ENCODE data around the gene ZBTB5.
"Not testable (repeated sequence)": the region's sequence is repeated elsewhere in the genome, so short reads cannot be mapped to it uniquely, and the experiment has no call there.

ZBTB5 gene, protein sequence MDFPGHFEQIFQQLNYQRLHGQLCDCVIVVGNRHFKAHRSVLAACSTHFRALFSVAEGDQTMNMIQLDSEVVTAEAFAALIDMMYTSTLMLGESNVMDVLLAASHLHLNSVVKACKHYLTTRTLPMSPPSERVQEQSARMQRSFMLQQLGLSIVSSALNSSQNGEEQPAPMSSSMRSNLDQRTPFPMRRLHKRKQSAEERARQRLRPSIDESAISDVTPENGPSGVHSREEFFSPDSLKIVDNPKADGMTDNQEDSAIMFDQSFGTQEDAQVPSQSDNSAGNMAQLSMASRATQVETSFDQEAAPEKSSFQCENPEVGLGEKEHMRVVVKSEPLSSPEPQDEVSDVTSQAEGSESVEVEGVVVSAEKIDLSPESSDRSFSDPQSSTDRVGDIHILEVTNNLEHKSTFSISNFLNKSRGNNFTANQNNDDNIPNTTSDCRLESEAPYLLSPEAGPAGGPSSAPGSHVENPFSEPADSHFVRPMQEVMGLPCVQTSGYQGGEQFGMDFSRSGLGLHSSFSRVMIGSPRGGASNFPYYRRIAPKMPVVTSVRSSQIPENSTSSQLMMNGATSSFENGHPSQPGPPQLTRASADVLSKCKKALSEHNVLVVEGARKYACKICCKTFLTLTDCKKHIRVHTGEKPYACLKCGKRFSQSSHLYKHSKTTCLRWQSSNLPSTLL

DNA sequence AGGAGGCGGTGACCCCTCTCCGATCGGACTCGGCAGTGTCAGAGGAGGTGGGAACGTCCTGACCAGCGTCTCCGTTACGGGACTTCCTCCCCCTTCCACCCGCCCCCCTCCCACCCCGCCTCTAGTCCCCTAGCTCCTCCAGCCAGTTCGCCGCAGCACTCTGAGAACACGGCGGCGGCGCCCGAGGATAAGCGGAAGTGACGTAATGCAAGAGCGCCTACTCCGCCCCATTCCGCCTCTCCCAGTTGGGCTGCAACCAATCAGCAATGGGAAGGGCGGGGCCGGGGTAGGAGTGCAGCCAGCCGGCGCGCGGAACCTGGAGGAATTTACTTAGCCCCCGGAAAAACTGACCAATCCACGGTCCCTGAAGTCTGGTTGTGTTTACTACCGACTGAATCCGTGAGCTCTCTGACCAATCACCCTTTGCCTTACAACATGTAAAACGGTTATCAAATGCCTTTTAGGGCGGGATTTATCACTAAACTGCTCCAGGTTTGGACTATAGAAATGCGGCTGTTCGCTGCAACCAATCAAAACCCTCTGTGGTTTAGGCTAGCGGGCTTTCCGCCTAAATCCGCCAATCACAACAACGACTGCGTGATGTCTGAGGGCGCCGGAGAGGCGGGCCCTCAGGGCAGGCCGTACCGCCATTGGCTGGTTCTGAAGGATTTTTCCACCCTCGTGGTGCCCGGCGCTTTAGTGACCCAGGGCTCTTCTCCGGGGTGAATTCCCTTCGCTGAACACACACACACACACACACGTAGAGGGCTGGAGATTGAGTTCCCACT is at the start of gene ZBTB5:
Gene ZBTB5 (minus strand): TSS at position 202 of the 788 bp plus-strand sequence. CDS start 22,899 bp downstream, outside the sequence.
- Mint-ChIP-seq H3K4me1 (ENCODE audit: low read depth) (peaks cover 49% of the 10 kb centered on the region), H3K36me3 (ENCODE audit: low read depth) (peaks cover 14% of the 10 kb centered on the region), H3K9me3 (no peaks in the 10 kb centered on the region), H3K27me3 (no peaks in the 10 kb centered on the region), H3K4me3 (peak within 1 kb of the TSS; percentile 93), H3K27ac (peak within 1 kb of the TSS; percentile 97)

GRCh38 chr9:37514999-37515398 is 49.7 kb upstream of the ZBTB5 start:
- Mint-ChIP-seq H3K9me3 (no peaks in the 10 kb centered on the region), H3K36me3 (ENCODE audit: low read depth) (peaks cover 4% of the 10 kb centered on the region), H3K4me1 (ENCODE audit: low read depth) (no peaks in the 10 kb centered on the region), H3K27me3 (no peaks in the 10 kb centered on the region), H3K27ac (no peak overlapping the region), H3K4me3 (no peak overlapping the region)

- not testable (repeated sequence) for H3K4me1 Mint-ChIP-seq (ENCODE audit: low read depth); H3K27me3 Mint-ChIP-seq; H3K9me3 Mint-ChIP-seq; H3K27ac Mint-ChIP-seq; H3K4me3 Mint-ChIP-seq; H3K36me3 Mint-ChIP-seq (ENCODE audit: low read depth)
Observed at GRCh38 chr9:37514415-37514814, 49.2 kb upstream of the ZBTB5 start.

DNA sequence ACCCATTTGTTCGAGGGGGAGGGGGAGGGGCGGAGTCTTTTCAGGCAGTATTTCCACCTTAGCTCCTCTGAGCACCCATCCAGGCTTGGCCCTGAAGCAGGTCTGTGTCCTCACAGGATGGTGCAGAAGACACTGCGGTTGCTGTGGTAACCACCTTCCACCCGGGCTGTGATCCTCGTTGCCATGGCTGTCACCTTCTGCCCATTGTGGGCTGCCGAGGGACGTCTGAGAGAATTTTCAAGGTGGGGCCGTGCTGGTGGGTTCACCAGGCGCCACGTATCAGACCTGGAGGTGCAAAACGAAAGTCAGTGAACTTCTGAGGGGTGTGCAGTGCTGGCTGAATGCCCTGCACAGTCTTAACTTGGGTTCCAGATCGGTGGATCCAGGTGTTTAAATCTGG is 47.2 kb upstream of the ZBTB5 start:
- H3K4me3 Mint-ChIP-seq = no peak overlapping the region
- H3K9me3 Mint-ChIP-seq = no peaks in the 10 kb centered on the region
- peaks cover 5% of the 10 kb centered on the region for H3K36me3 Mint-ChIP-seq (ENCODE audit: low read depth)
- H3K27ac Mint-ChIP-seq = no peak overlapping the region
- peaks cover 1% of the 10 kb centered on the region for H3K4me1 Mint-ChIP-seq (ENCODE audit: low read depth)
- H3K27me3 Mint-ChIP-seq = no peaks in the 10 kb centered on the region

GRCh38 chr9:37511016-37512010 is 46.1 kb upstream of the ZBTB5 start:
- Mint-ChIP-seq H3K9me3 (no peaks in the 10 kb centered on the region), H3K27ac (no peak overlapping the region), H3K4me3 (no peak overlapping the region)

GRCh38 chr9:37510053-37510452 is 44.8 kb upstream of the ZBTB5 start:
- H3K36me3 Mint-ChIP-seq (ENCODE audit: low read depth) = peaks cover 27% of the 10 kb centered on the region
- not testable (repeated sequence) for H3K27ac Mint-ChIP-seq; H3K4me3 Mint-ChIP-seq; H3K9me3 Mint-ChIP-seq; H3K4me1 Mint-ChIP-seq (ENCODE audit: low read depth); H3K27me3 Mint-ChIP-seq

More at GRCh38 chr9:37511016-37512010, 46.1 kb upstream of the ZBTB5 start:
- Mint-ChIP-seq H3K27me3 (no peaks in the 10 kb centered on the region), H3K36me3 (ENCODE audit: low read depth) (peaks cover 17% of the 10 kb centered on the region), H3K4me1 (ENCODE audit: low read depth) (peaks cover 9% of the 10 kb centered on the region)

- H3K9me3 Mint-ChIP-seq = no peaks in the 10 kb centered on the region
- peaks cover 9% of the 10 kb centered on the region for H3K4me1 Mint-ChIP-seq (ENCODE audit: low read depth)
- no peak overlapping the region for H3K27ac Mint-ChIP-seq
- no peaks in the 10 kb centered on the region for H3K27me3 Mint-ChIP-seq
- peaks cover 27% of the 10 kb centered on the region for H3K36me3 Mint-ChIP-seq (ENCODE audit: low read depth)
- no peak overlapping the region for H3K4me3 Mint-ChIP-seq
Observed at GRCh38 chr9:37509536-37509935, 44.3 kb upstream of the ZBTB5 start.

DNA sequence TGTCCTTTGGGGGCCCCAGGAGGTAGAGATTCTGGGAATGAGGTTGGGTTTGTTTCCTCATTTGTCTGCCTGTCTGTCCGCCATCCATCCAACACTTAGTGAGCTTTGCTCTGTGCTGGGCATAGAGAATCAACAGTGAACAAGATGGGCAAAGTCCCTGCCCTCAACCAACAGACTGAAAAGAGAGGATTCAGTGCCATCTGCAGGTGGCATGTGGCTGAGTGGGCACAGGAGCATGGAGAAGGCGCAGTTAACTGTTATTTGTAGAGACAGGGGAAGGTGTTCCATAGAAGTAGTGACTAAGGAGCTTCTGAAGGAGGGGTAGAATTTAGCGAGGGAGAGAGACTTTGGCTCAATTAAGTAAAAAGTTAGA is 43.6 kb upstream of the ZBTB5 start:
- Mint-ChIP-seq H3K4me1 (ENCODE audit: low read depth) (peaks cover 13% of the 10 kb centered on the region), H3K27me3 (no peaks in the 10 kb centered on the region), H3K4me3 (no peak overlapping the region), H3K27ac (no peak overlapping the region), H3K36me3 (ENCODE audit: low read depth) (peaks cover 31% of the 10 kb centered on the region), H3K9me3 (no peaks in the 10 kb centered on the region)

- Mint-ChIP-seq H3K4me1 (ENCODE audit: low read depth) (peaks cover 19% of the 10 kb centered on the region), H3K27me3 (no peaks in the 10 kb centered on the region), H3K4me3 (no peak overlapping the region), H3K36me3 (ENCODE audit: low read depth) (peaks cover 37% of the 10 kb centered on the region), H3K9me3 (no peaks in the 10 kb centered on the region), H3K27ac (no peak overlapping the region)
Observed at GRCh38 chr9:37508135-37508833, 43.0 kb upstream of the ZBTB5 start.

- Mint-ChIP-seq H3K27ac (peak overlapping the region; percentile 54), H3K9me3 (no peaks in the 10 kb centered on the region), H3K27me3 (no peaks in the 10 kb centered on the region), H3K4me3 (no peak overlapping the region), H3K36me3 (ENCODE audit: low read depth) (peaks cover 43% of the 10 kb centered on the region), H3K4me1 (ENCODE audit: low read depth) (peaks cover 25% of the 10 kb centered on the region)
Observed at GRCh38 chr9:37507566-37508134, 42.4 kb upstream of the ZBTB5 start.

GRCh38 chr9:37504605-37505004 is 39.4 kb upstream of the ZBTB5 start:
- H3K9me3 Mint-ChIP-seq = no peaks in the 10 kb centered on the region
- H3K4me1 Mint-ChIP-seq (ENCODE audit: low read depth) = peaks cover 25% of the 10 kb centered on the region
- H3K27me3 Mint-ChIP-seq = no peaks in the 10 kb centered on the region
- peaks cover 71% of the 10 kb centered on the region for H3K36me3 Mint-ChIP-seq (ENCODE audit: low read depth)
- peak overlapping the region; percentile 14 for H3K27ac Mint-ChIP-seq
- peak overlapping the region; percentile 5 for H3K4me3 Mint-ChIP-seq

- Mint-ChIP-seq H3K4me3 (peak overlapping the region; percentile 22), H3K4me1 (ENCODE audit: low read depth) (peaks cover 25% of the 10 kb centered on the region), H3K27me3 (no peaks in the 10 kb centered on the region), H3K9me3 (no peaks in the 10 kb centered on the region), H3K36me3 (ENCODE audit: low read depth) (peaks cover 74% of the 10 kb centered on the region), H3K27ac (peak overlapping the region; percentile 69)
Observed at GRCh38 chr9:37503736-37504135, 38.5 kb upstream of the ZBTB5 start.

GRCh38 chr9:37501957-37502596 is 36.8 kb upstream of the ZBTB5 start:
- H3K27ac Mint-ChIP-seq = no peak overlapping the region

More at GRCh38 chr9:37501957-37502596, 36.8 kb upstream of the ZBTB5 start:
- Mint-ChIP-seq H3K27me3 (no peaks in the 10 kb centered on the region), H3K9me3 (no peaks in the 10 kb centered on the region), H3K4me1 (ENCODE audit: low read depth) (peaks cover 20% of the 10 kb centered on the region), H3K36me3 (ENCODE audit: low read depth) (peaks cover 81% of the 10 kb centered on the region), H3K4me3 (no peak overlapping the region)
